ENCODE data around the gene TPRG1L.

- TF ChIP-seq CTCF (IDR thresholded peaks at IDR 0.05; ENCODE audit: low read length): no peak
- no peak for TF ChIP-seq EZH2 (IDR thresholded peaks at IDR 0.05; ENCODE audit: borderline replicate concordance, low read length)
Measured at GRCh38 chr1:3609769-3610526, 14.9 kb upstream of the TPRG1L start.

Data from OCI-LY1 (cell line).